PC-3 (cell line): ENCODE measurements around the gene MRC1. TPM values are rescaled to one million over a fixed set of nuclear protein-coding genes. Genes with fewer than 3 reads are reported as not detected.
A peak's percentile ranks its signal among the peaks of the same experiment; 100 is the strongest.

Source experiments
- ATAC-seq: fragments of 200-7000 bp; cut with Tn5 transposase; 2 replicates; pipeline ENCODE4 v1.9.1; 2020; ENCODE audit warnings: mild to moderate bottlenecking, moderate library complexity
- BruUV-seq: library from RNA; stranded (reverse); fragments of 400-500 nt; replicated peaks from 2 replicates; lab custom pipeline; 2021; lab: Mats Ljungman, UMichigan
- CTCF ChIA-PET: fragments of 300-600 bp; sonication (Branson Sonifier 250); formaldehyde crosslinking; loops from one replicate; lab custom pipeline; 2022; ENCODE audit warnings: antibody characterized with exemption; lab: Charles Lee
- POLR2A ChIA-PET: fragments of 300-600 bp; sonication (Branson Sonifier 250); formaldehyde crosslinking; loops from one replicate; lab custom pipeline; 2022; ENCODE audit warnings: antibody characterized with exemption; ENCODE audit not compliant: unreplicated experiment; lab: Charles Lee
- DNase-seq: peaks from one replicate; pipeline ENCODE4 v3.0.0-alpha.2; 2015
- H2AFZ ChIP-seq: fragments of 300-600 bp; sonication (generic); 2 replicates; pipeline ENCODE4 v1.6.0; 2016; ENCODE audit warnings: antibody characterized with exemption, low read length
- H3F3A ChIP-seq: fragments of 300-600 bp; sonication (generic); one replicate; pipeline ENCODE4 v1.6.0; 2017; ENCODE audit warnings: antibody characterized with exemption, low read length, control low read depth, mild to moderate bottlenecking; ENCODE audit not compliant: unreplicated experiment
- H3K27ac ChIP-seq: fragments of 300-600 bp; sonication (generic); 2 replicates; pipeline ENCODE4 v1.5.1; 2016; ENCODE audit warnings: mild to moderate bottlenecking, low read length
- H3K27me3 ChIP-seq: fragments of 300-600 bp; sonication (generic); 2 replicates; pipeline ENCODE4 v1.6.1; 2016; ENCODE audit warnings: low read length, mixed read lengths
- H3K36me3 ChIP-seq: fragments of 300-600 bp; sonication (generic); 2 replicates; pipeline ENCODE4 v1.6.1; 2016; ENCODE audit warnings: low read depth, mixed run types, low read length, mixed read lengths
- H3K4me1 ChIP-seq: fragments of 300-600 bp; sonication (generic); 2 replicates; pipeline ENCODE4 v1.5.1; 2016; ENCODE audit warnings: low read length; ENCODE audit not compliant: insufficient read depth
- H3K4me2 ChIP-seq: fragments of 300-600 bp; sonication (generic); 2 replicates; pipeline ENCODE4 v1.6.0; 2016; ENCODE audit warnings: low read length
- H3K4me3 ChIP-seq: fragments of 300-600 bp; sonication (generic); 2 replicates; pipeline ENCODE4 v1.5.1; 2016; ENCODE audit warnings: mild to moderate bottlenecking, low read length, mixed read lengths
- H3K79me2 ChIP-seq: fragments of 300-600 bp; sonication (generic); 2 replicates; pipeline ENCODE4 v1.6.1; 2017; ENCODE audit warnings: low read length, mixed read lengths
- H3K9ac ChIP-seq: fragments of 300-600 bp; sonication (generic); 2 replicates; pipeline ENCODE4 v1.6.0; 2016; ENCODE audit warnings: mild to moderate bottlenecking, low read length
- H3K9me2 ChIP-seq: fragments of 300-600 bp; sonication (generic); replicated peaks from 2 replicates; pipeline ENCODE4 v1.6.1; 2016; ENCODE audit warnings: mixed run types, low read length, mixed read lengths
- H3K9me3 ChIP-seq: fragments of 300-600 bp; sonication (generic); 2 replicates; pipeline ENCODE4 v1.6.1; 2016; ENCODE audit warnings: low read length, mixed read lengths
- H4K20me1 ChIP-seq: fragments of 300-600 bp; sonication (generic); 2 replicates; pipeline ENCODE4 v1.6.1; 2016; ENCODE audit warnings: low read length, mixed read lengths
- CTCF ChIP-seq: fragments of 300-600 bp; sonication (generic); conservative IDR thresholded peaks from 2 replicates; pipeline ENCODE4 v1.5.1; 2017; ENCODE audit warnings: antibody characterized with exemption, low read depth, mild to moderate bottlenecking, low read length
- EZH2 ChIP-seq: fragments of 300-600 bp; sonication (generic); IDR thresholded peaks from one replicate; pipeline ENCODE4 v1.6.1; 2017; ENCODE audit warnings: antibody characterized with exemption, mild to moderate bottlenecking, low read length; ENCODE audit not compliant: unreplicated experiment
- EZH2phosphoT487 ChIP-seq: fragments of 300-600 bp; sonication (generic); IDR thresholded peaks from 2 replicates; pipeline ENCODE4 v1.6.1; 2018; ENCODE audit warnings: mild to moderate bottlenecking, antibody characterized with exemption, low read length, borderline replicate concordance
- intact Hi-C: fragments of 100-400 bp; cut with micrococcal nuclease; formaldehyde crosslinking; loops from 2 replicates; pipeline ENCODE4 v1.9.0; 2023
- total RNA-seq: library from RNA; depleted of rRNA; stranded (reverse); fragments of >200 nt; gene quantifications from 2 replicates; pipeline ENCODE4 v1.2.3, GENCODE V29; 2014

MRC1 gene
- total RNA-seq, 1 experiment from 2014 or later = not detected

DNA sequence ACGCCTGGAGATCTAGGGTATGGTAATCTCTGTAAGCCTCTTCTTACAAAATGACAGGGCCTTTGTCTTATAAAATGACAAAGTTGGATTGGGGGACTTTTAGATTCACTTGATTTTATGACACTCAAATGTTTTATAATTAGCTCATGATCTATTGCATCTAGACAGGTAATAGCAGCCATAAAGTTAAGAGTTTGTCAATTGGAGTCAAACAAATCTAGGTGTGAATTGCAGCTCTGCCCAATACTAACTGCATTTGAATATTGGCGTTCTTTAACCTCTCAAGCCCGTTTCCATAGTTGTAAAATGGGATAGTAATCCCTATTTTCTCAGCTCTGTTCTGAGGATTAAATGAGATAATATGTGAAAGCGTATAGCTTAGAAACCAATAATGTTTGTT lies 14.1 kb upstream of the MRC1 start:
- ATAC-seq (no peak), DNase-seq (no peak)
- no peaks in the 10 kb centered on the region for H3K9me3 ChIP-seq
- no peaks in the 10 kb centered on the region for H3K36me3 ChIP-seq
- ChIA-PET CTCF (no interaction called here), POLR2A (no interaction called here)
- no TSS peak for BruUV-seq
- H3K9ac ChIP-seq = no peak overlapping the region
- no peak overlapping the region for H3K4me3 ChIP-seq
- no peak overlapping the region for H3K27ac ChIP-seq
- no peak overlapping the region for H3K4me2 ChIP-seq
- no peaks in the 10 kb centered on the region for H3F3A ChIP-seq
- H3K79me2 ChIP-seq = no peaks in the 10 kb centered on the region
- no peaks in the 10 kb centered on the region for H4K20me1 ChIP-seq
- H3K9me2 ChIP-seq = no peaks in the 10 kb centered on the region
- no peak overlapping the region for H2AFZ ChIP-seq
- H3K27me3 ChIP-seq = no peaks in the 10 kb centered on the region
- no peak for TF ChIP-seq EZH2
- TF ChIP-seq CTCF = no peak
- no peak for TF ChIP-seq EZH2phosphoT487
- 0 out of 2 replicates have a peak, but pooled peaks cover 4% of the 10 kb centered on the region for H3K4me1 ChIP-seq
- intact Hi-C loops = no loop called here

DNA sequence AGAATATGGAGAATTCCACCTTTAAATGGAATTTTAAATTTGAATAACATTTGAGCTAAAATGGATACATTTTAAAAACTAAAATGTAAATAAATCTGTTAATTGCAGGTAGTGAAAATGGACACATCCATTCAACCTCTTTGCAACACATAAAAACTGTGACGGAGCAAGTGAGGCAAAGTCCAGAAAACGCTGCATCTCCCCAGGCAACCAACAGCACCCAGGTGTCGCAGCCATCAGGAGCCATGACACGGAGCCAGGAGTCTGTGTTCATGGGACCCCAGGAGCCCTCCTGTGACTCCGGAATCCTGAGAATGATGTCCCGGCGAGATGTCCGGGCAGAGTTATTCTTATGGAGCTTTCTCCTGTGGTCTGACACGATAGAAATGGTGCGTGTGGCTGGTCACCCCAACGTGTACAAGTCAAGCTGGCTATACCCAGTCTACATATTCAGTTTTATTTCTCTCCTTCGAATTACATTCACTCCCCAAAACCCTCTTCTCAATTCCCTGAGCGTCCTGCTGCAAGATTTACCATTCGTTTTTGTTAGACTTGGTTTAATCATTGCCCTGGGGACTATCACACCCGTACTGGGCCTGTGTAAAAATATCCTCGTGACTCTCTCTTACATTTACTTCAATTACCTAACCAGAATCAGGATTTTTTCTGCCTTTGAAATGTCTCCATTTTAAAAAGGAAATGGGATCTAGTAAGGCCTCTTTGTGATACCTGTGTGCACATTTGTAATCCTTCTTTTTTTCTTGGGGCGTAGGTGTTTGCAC lies 13.1 kb upstream of the MRC1 start:
- no peak overlapping the region for H3K9ac ChIP-seq
- H3K27ac ChIP-seq = no peak overlapping the region
- ATAC-seq (no peak), DNase-seq (no peak)
- H3K36me3 ChIP-seq = no peaks in the 10 kb centered on the region
- H3K79me2 ChIP-seq = no peaks in the 10 kb centered on the region
- TF ChIP-seq EZH2 = no peak
- TF ChIP-seq CTCF = no peak
- TF ChIP-seq EZH2phosphoT487 = no peak
- no peaks in the 10 kb centered on the region for H3F3A ChIP-seq
- intact Hi-C loops = no loop called here
- no peak overlapping the region for H3K4me2 ChIP-seq
- POLR2A ChIA-PET = no interaction called here
- H3K4me1 ChIP-seq = 0 out of 2 replicates have a peak, but pooled peaks cover 4% of the 10 kb centered on the region
- H3K4me3 ChIP-seq = no peak overlapping the region
- no peaks in the 10 kb centered on the region for H3K9me2 ChIP-seq
- no peaks in the 10 kb centered on the region for H4K20me1 ChIP-seq
- no TSS peak for BruUV-seq
- no peak overlapping the region for H2AFZ ChIP-seq
- CTCF ChIA-PET = no interaction called here
- H3K9me3 ChIP-seq = no peaks in the 10 kb centered on the region
- no peaks in the 10 kb centered on the region for H3K27me3 ChIP-seq

DNA sequence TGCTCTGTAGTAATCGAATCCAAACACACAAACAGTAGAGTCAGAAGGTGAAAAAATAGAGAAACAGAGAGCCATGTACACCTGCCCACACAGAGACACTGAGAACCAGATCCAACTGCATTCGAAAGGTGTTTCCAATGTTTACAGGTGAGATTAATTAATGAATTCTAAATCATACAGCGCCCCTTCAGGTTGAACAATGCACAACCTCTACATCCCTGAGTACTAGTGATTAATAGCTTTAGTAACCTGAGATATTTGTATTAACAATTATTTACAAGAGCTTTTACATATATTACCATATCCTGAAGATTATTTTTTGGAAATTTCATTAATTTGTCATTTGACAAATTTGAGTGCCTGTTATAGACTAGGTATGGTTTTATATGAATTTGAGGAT lies 7.6 kb upstream of the MRC1 start:
- H3K9me3 ChIP-seq = no peaks in the 10 kb centered on the region
- no peak overlapping the region for H3K9ac ChIP-seq
- TF ChIP-seq EZH2phosphoT487 (no peak), CTCF (0 out of 2 replicates have a peak, but pooled peaks have one; percentile 15)
- no peak overlapping the region for H3K27ac ChIP-seq
- CTCF ChIA-PET = interaction anchor here (0.7 kb wide), 1 partner anchor 113 kb away, joined by 5 read pairs; no protein-coding TSS in a partner anchor
- BruUV-seq = no TSS peak
- H3K4me2 ChIP-seq = no peak overlapping the region
- no peak for DNase-seq
- intact Hi-C loops = no loop called here
- no peaks in the 10 kb centered on the region for H3K9me2 ChIP-seq
- POLR2A ChIA-PET = no interaction called here
- H3K79me2 ChIP-seq = no peaks in the 10 kb centered on the region
- H2AFZ ChIP-seq = no peak overlapping the region
- no peak overlapping the region for H3K4me3 ChIP-seq
- no peaks in the 10 kb centered on the region for H3F3A ChIP-seq
- H3K27me3 ChIP-seq = no peaks in the 10 kb centered on the region
- no peak for ATAC-seq
- no peaks in the 10 kb centered on the region for H3K36me3 ChIP-seq
- peaks cover 10% of the 10 kb centered on the region; the same call in 1 of the 2 replicates for H3K4me1 ChIP-seq
- no peaks in the 10 kb centered on the region for H4K20me1 ChIP-seq
